ENCODE data around the gene PRDM4.

GRCh38 chr12:107778383-107779025, 17.6 kb upstream of the PRDM4 start:
- TF ChIP-seq POLR2A (IDR thresholded peaks at IDR 0.05; ENCODE audit: low read length) (no peak), GATA1 (IDR thresholded peaks at IDR 0.05; ENCODE audit: low read depth, low read length) (no peak)

All from erythroblast (primary cell).